Measurements from ENCODE around the gene NAALADL1. TPM values are rescaled to one million over a fixed set of nuclear protein-coding genes. Genes with fewer than 3 reads are reported as not detected.

Gene NAALADL1
- total and polyA plus RNA-seq, 2 of the 4 experiments (the other 2 are of a cell fraction): 3.8 to 5.8 TPM

DNA sequence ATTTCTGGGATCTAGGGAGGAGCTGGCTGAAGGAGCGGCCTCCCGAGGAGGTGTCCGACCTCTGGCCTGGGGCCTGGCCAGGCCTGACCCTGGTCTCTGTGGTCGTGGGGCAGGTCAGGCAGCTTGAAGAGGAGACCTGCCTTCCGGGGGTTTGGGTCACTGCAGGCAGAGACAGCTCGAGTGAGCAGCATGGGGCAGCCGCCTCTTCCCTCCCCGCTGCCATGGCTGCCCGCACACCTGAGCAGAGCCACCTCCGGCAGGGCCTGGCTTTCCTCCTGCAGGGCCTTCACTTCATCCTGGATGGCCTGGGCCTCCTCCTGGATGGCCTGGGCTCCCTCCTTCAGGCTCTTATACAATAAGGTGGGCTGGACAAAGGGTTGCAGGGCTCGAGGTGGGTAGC lies 8.0 kb upstream of the NAALADL1 start:
- Histone ChIP-seq H3K4me2 (ENCODE audit: low read depth, low read length) (no peak overlapping the region), H2AK9ac (replicated peaks; ENCODE audit: low read depth, low read length, poor library complexity) (no peak overlapping the region), H3K18ac (ENCODE audit: low read depth, low read length) (no peak overlapping the region), H2BK5ac (ENCODE audit: low read depth, low read length, poor library complexity, severe bottlenecking) (no peak overlapping the region), H2BK20ac (ENCODE audit: low read depth, low read length) (no peak overlapping the region), H2BK15ac (ENCODE audit: low read depth, low read length) (no peak overlapping the region), H3K79me1 (ENCODE audit: low read depth in 1 of 2, low read length in 2 of 2) (no peaks in the 10 kb centered on the region), H3K9me3 (ENCODE audit: control insufficient read depth, insufficient read depth, low read length) (no peaks in the 10 kb centered on the region), H2AFZ (replicated peaks; ENCODE audit: low read length, poor library complexity) (peak overlapping the region; percentile 33), H3K27ac (ENCODE audit: insufficient read depth, low read length) (no peak overlapping the region), H3K27me3 (ENCODE audit: control insufficient read depth, insufficient read depth, low read length) (peaks cover 8% of the 10 kb centered on the region; the same call in 1 of the 2 replicates), H4K91ac (ENCODE audit: insufficient read depth, low read depth, low read length) (no peak overlapping the region), H3K4ac (ENCODE audit: low read depth, low read length) (no peak overlapping the region), H3K9ac (ENCODE audit: low read depth, low read length) (no peak overlapping the region), H3K23ac (ENCODE audit: low read depth, low read length) (no peak overlapping the region), H3K56ac (ENCODE audit: extremely low read depth, insufficient read depth, low read length) (no peak overlapping the region), H4K5ac (ENCODE audit: low read depth, low read length) (no peak overlapping the region), H4K20me1 (ENCODE audit: insufficient read depth, low read length) (no peaks in the 10 kb centered on the region), H2BK120ac (ENCODE audit: low read depth, low read length) (no peak overlapping the region), H3K4me3 (ENCODE audit: insufficient read depth, low read depth, low read length) (no peak overlapping the region), H3K14ac (replicated peaks; ENCODE audit: low read depth, low read length) (no peak overlapping the region), H3K4me1 (ENCODE audit: control insufficient read depth, insufficient read depth, low read length) (no peaks in the 10 kb centered on the region), H2AK5ac (ENCODE audit: low read depth, low read length) (no peak overlapping the region), H3K36me3 (ENCODE audit: control insufficient read depth, insufficient read depth, low read length) (no peaks in the 10 kb centered on the region), H3K9me1 (ENCODE audit: insufficient read depth, low read length) (no peaks in the 10 kb centered on the region), H4K8ac (ENCODE audit: low read depth in 2 of 2, low read length in 2 of 2) (no peak overlapping the region)
- no peak for ATAC-seq (ENCODE audit: low read depth)
- ChIA-PET CTCF (no interaction called here), POLR2A (ENCODE audit: unreplicated experiment) (no interaction called here)
- WGBS, 2 experiments (ENCODE audit: extremely low coverage in 2 of 2, insufficient read length in 1 of 2): 63% methylated on average over 4 of the region's 11 CpGs; no CpG with 5 or more reads in 1 of the 2 experiments
- intact Hi-C loops (cut with micrococcal nuclease): no loop called here
- dilution Hi-C loops (cut with HindIII; ENCODE audit: low sequenced_read_pairs, unreplicated experiment): no loop called here
- in situ Hi-C loops (cut with MboI; ENCODE audit: low sequenced_read_pairs): no loop called here
- no peak for TF ChIP-seq MXI1 (IDR thresholded peaks at IDR 0.05; ENCODE audit: borderline replicate concordance, low read depth, low read length)
- no peak for TF ChIP-seq MAZ (IDR thresholded peaks at IDR 0.05; ENCODE audit: borderline replicate concordance, low read depth, low read length)
- TF ChIP-seq, protein P1, sequence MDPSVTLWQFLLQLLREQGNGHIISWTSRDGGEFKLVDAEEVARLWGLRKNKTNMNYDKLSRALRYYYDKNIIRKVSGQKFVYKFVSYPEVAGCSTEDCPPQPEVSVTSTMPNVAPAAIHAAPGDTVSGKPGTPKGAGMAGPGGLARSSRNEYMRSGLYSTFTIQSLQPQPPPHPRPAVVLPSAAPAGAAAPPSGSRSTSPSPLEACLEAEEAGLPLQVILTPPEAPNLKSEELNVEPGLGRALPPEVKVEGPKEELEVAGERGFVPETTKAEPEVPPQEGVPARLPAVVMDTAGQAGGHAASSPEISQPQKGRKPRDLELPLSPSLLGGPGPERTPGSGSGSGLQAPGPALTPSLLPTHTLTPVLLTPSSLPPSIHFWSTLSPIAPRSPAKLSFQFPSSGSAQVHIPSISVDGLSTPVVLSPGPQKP (IDR thresholded peaks at IDR 0.05; ENCODE audit: borderline replicate concordance, low read depth, low read length): no peak
- TF ChIP-seq RAD21 (IDR thresholded peaks at IDR 0.05; ENCODE audit: low read length): no peak
- TF ChIP-seq RFX5 (IDR thresholded peaks at IDR 0.05; ENCODE audit: low read depth, low read length): no peak
- no peak for TF ChIP-seq FOS (IDR thresholded peaks at IDR 0.05; ENCODE audit: low read depth, low read length)
- no peak for TF ChIP-seq MAFK (IDR thresholded peaks at IDR 0.05; ENCODE audit: low read depth, low read length)
- no peak for TF ChIP-seq BHLHE40 (IDR thresholded peaks at IDR 0.05; ENCODE audit: low read depth, low read length)
- DNase-seq: no peak
- no TSS peak for BruUV-seq (replicated peaks)
